SJCRH30 (cell line): ENCODE results near the gene ADCY5. TPM values are rescaled to one million over a fixed set of nuclear protein-coding genes. Genes with fewer than 3 reads are reported as not detected.

Experiments
- DNase-seq, 2 experiments: peaks; one replicate each; pipeline ENCODE4 v3.0.0-alpha.2; 2015 to 2020
- H3K27ac ChIP-seq: fragments of 250-450 bp; sonication (Bioruptor Pico); 2 replicates; pipeline ENCODE4 v1.5.1; 2020; ENCODE audit warnings: mild to moderate bottlenecking, moderate library complexity
- H3K27me3 ChIP-seq: fragments of 250-450 bp; sonication (Bioruptor Pico); 2 replicates; pipeline ENCODE4 v1.5.1; 2020; ENCODE audit warnings: mild to moderate bottlenecking, moderate library complexity
- H3K36me3 ChIP-seq: fragments of 250-450 bp; sonication (Bioruptor Pico); 2 replicates; pipeline ENCODE4 v1.5.1; 2020; ENCODE audit warnings: mild to moderate bottlenecking, moderate library complexity
- H3K4me1 ChIP-seq: fragments of 250-450 bp; sonication (Bioruptor Pico); 2 replicates; pipeline ENCODE4 v1.5.1; 2020; ENCODE audit warnings: mild to moderate bottlenecking, moderate library complexity
- H3K4me3 ChIP-seq: fragments of 250-450 bp; sonication (Bioruptor Pico); 2 replicates; pipeline ENCODE4 v1.5.1; 2020; ENCODE audit warnings: mild to moderate bottlenecking, moderate library complexity
- H3K9me3 ChIP-seq: fragments of 250-450 bp; sonication (Bioruptor Pico); replicated peaks from 2 replicates; pipeline ENCODE4 v1.5.1; 2020; ENCODE audit warnings: mild to moderate bottlenecking, moderate library complexity
- total RNA-seq: library from RNA; depleted of rRNA; stranded (reverse); fragments of >200 nt; shearing (Covaris generic); gene quantifications from 2 replicates; pipeline ENCODE4 v1.2.3, GENCODE V29; 2014

The ADCY5 gene
- total RNA-seq, 1 experiment from 2014 or later, result 0.75 TPM

- no peaks in the 10 kb centered on the region for H3K4me1 ChIP-seq
- no peak overlapping the region for H3K4me3 ChIP-seq
- no peak for DNase-seq
- no peaks in the 10 kb centered on the region for H3K36me3 ChIP-seq
- H3K9me3 ChIP-seq, result no peaks in the 10 kb centered on the region
- H3K27ac ChIP-seq, result no peak overlapping the region
- H3K27me3 ChIP-seq, result no peaks in the 10 kb centered on the region
These were observed 110.2 kb downstream of the ADCY5 start for GRCh38 chr3:123338620-123339061.

- no peaks in the 10 kb centered on the region for H3K36me3 ChIP-seq
- H3K4me1 ChIP-seq, result no peaks in the 10 kb centered on the region
- H3K27me3 ChIP-seq, result no peaks in the 10 kb centered on the region
- DNase-seq, result no peak
- H3K4me3 ChIP-seq, result no peak overlapping the region
- H3K9me3 ChIP-seq, result no peaks in the 10 kb centered on the region
- no peak overlapping the region for H3K27ac ChIP-seq
These were observed 110.8 kb downstream of the ADCY5 start for GRCh38 chr3:123337948-123338619.

GRCh38 chr3:123337226-123337625 is 111.7 kb downstream of the ADCY5 start:
- Histone ChIP-seq H3K36me3 (no peaks in the 10 kb centered on the region), H3K27me3 (no peaks in the 10 kb centered on the region), H3K4me1 (no peaks in the 10 kb centered on the region), H3K9me3 (no peaks in the 10 kb centered on the region), H3K4me3 (no peak overlapping the region), H3K27ac (no peak overlapping the region)
- no peak for DNase-seq

- H3K36me3 ChIP-seq, result no peaks in the 10 kb centered on the region
- H3K27ac ChIP-seq, result no peak overlapping the region
- DNase-seq, result no peak
- H3K9me3 ChIP-seq, result no peaks in the 10 kb centered on the region
- no peak overlapping the region for H3K4me3 ChIP-seq
- H3K27me3 ChIP-seq, result no peaks in the 10 kb centered on the region
- no peaks in the 10 kb centered on the region for H3K4me1 ChIP-seq
These were observed 112.4 kb downstream of the ADCY5 start for GRCh38 chr3:123336441-123336851.

- Histone ChIP-seq H3K4me3 (no peak overlapping the region), H3K9me3 (no peaks in the 10 kb centered on the region), H3K27ac (no peak overlapping the region), H3K27me3 (no peaks in the 10 kb centered on the region), H3K4me1 (no peaks in the 10 kb centered on the region), H3K36me3 (no peaks in the 10 kb centered on the region)
- DNase-seq, result no peak
These were observed 112.9 kb downstream of the ADCY5 start for GRCh38 chr3:123336001-123336400.

GRCh38 chr3:123335007-123335670 is 113.8 kb downstream of the ADCY5 start:
- DNase-seq, result no peak
- no peak overlapping the region for H3K4me3 ChIP-seq

GRCh38 chr3:123334056-123334455 is 114.8 kb downstream of the ADCY5 start:
- H3K36me3 ChIP-seq, result no peaks in the 10 kb centered on the region
- no peak overlapping the region for H3K27ac ChIP-seq
- DNase-seq, result no peak
- H3K4me1 ChIP-seq, result no peaks in the 10 kb centered on the region
- no peak overlapping the region for H3K4me3 ChIP-seq
- H3K9me3 ChIP-seq, result no peaks in the 10 kb centered on the region
- no peaks in the 10 kb centered on the region for H3K27me3 ChIP-seq

More at GRCh38 chr3:123335007-123335670, 113.8 kb downstream of the ADCY5 start:
- no peak overlapping the region for H3K27ac ChIP-seq
- no peaks in the 10 kb centered on the region for H3K4me1 ChIP-seq
- H3K36me3 ChIP-seq, result no peaks in the 10 kb centered on the region
- H3K27me3 ChIP-seq, result no peaks in the 10 kb centered on the region
- no peaks in the 10 kb centered on the region for H3K9me3 ChIP-seq

GRCh38 chr3:123333401-123333800 is 115.5 kb downstream of the ADCY5 start:
- Histone ChIP-seq H3K27me3 (no peaks in the 10 kb centered on the region), H3K27ac (no peak overlapping the region), H3K36me3 (no peaks in the 10 kb centered on the region), H3K9me3 (no peaks in the 10 kb centered on the region), H3K4me3 (no peak overlapping the region), H3K4me1 (no peaks in the 10 kb centered on the region)
- DNase-seq, result no peak

- DNase-seq, result no peak
- Histone ChIP-seq H3K36me3 (no peaks in the 10 kb centered on the region), H3K4me3 (no peak overlapping the region), H3K27me3 (no peaks in the 10 kb centered on the region), H3K9me3 (no peaks in the 10 kb centered on the region), H3K4me1 (no peaks in the 10 kb centered on the region), H3K27ac (no peak overlapping the region)
These were observed 116.7 kb downstream of the ADCY5 start for GRCh38 chr3:123332124-123332641.

GRCh38 chr3:123331651-123332050 is 117.2 kb downstream of the ADCY5 start:
- H3K4me3 ChIP-seq, result no peak overlapping the region

GRCh38 chr3:123331006-123331405 is 117.9 kb downstream of the ADCY5 start:
- Histone ChIP-seq H3K27ac (no peak overlapping the region), H3K27me3 (no peaks in the 10 kb centered on the region), H3K4me1 (no peaks in the 10 kb centered on the region), H3K4me3 (no peak overlapping the region), H3K9me3 (no peaks in the 10 kb centered on the region), H3K36me3 (no peaks in the 10 kb centered on the region)
- no peak for DNase-seq

More at GRCh38 chr3:123331651-123332050, 117.2 kb downstream of the ADCY5 start:
- no peak for DNase-seq
- no peaks in the 10 kb centered on the region for H3K27me3 ChIP-seq
- no peaks in the 10 kb centered on the region for H3K9me3 ChIP-seq
- no peak overlapping the region for H3K27ac ChIP-seq
- no peaks in the 10 kb centered on the region for H3K36me3 ChIP-seq
- no peaks in the 10 kb centered on the region for H3K4me1 ChIP-seq

GRCh38 chr3:123330441-123330991 is 118.4 kb downstream of the ADCY5 start:
- H3K9me3 ChIP-seq, result no peaks in the 10 kb centered on the region
- no peaks in the 10 kb centered on the region for H3K36me3 ChIP-seq
- no peaks in the 10 kb centered on the region for H3K27me3 ChIP-seq
- DNase-seq, result no peak
- H3K27ac ChIP-seq, result no peak overlapping the region
- no peak overlapping the region for H3K4me3 ChIP-seq
- H3K4me1 ChIP-seq, result no peaks in the 10 kb centered on the region

- no peak for DNase-seq
- no peaks in the 10 kb centered on the region for H3K36me3 ChIP-seq
- H3K9me3 ChIP-seq, result no peaks in the 10 kb centered on the region
- no peaks in the 10 kb centered on the region for H3K4me1 ChIP-seq
- H3K27ac ChIP-seq, result no peak overlapping the region
- H3K27me3 ChIP-seq, result peaks cover 5% of the 10 kb centered on the region
- no peak overlapping the region for H3K4me3 ChIP-seq
These were observed 119.1 kb downstream of the ADCY5 start for GRCh38 chr3:123329636-123330340.

- Histone ChIP-seq H3K4me1 (no peaks in the 10 kb centered on the region), H3K4me3 (no peak overlapping the region), H3K36me3 (no peaks in the 10 kb centered on the region), H3K9me3 (no peaks in the 10 kb centered on the region), H3K27ac (no peak overlapping the region), H3K27me3 (peaks cover 10% of the 10 kb centered on the region)
- DNase-seq, result peak; percentile 63 to 78
These were observed 119.8 kb downstream of the ADCY5 start for GRCh38 chr3:123328851-123329635.
